ENCODE measurements around the gene NPBWR2.

The NPBWR2 gene

DNA sequence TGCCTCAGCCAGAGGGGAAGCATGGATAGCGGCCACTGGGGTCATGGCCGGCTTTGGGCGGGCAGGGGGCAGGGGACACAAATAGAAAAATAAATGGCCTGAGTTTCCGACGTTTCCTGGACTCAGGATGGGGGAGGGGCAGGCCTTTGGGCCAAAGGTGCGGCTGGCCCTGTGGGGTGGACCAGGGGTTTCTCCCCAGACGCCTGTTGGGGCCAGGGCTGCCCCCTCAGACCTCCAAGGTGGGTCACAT lies 50.8 kb downstream of the NPBWR2 start:
- Histone ChIP-seq H3K9me3 (ENCODE audit: low read length) (no peaks in the 10 kb centered on the region), H3K79me2 (ENCODE audit: insufficient read depth, low read length) (no peaks in the 10 kb centered on the region), H3K9ac (ENCODE audit: low read length) (no peak overlapping the region), H3K4me3 (ENCODE audit: low read depth, low read length, poor library complexity, severe bottlenecking) (no peak overlapping the region), H4K20me1 (ENCODE audit: insufficient read depth, low read length) (no peaks in the 10 kb centered on the region), H3K9me2 (ENCODE audit: low read depth, low read length) (no peaks in the 10 kb centered on the region), H3K4me1 (ENCODE audit: insufficient read depth, low read length, severe bottlenecking) (peaks cover 15% of the 10 kb centered on the region), H2AFZ (ENCODE audit: low read length) (no peak overlapping the region), H3K4me2 (ENCODE audit: low read length) (no peak overlapping the region), H3K27ac (ENCODE audit: low read depth, low read length, poor library complexity, severe bottlenecking) (no peak overlapping the region), H3K27me3 (ENCODE audit: insufficient read depth, low read length) (peaks cover 21% of the 10 kb centered on the region), H3F3A (ENCODE audit: insufficient read depth, low read length) (no peaks in the 10 kb centered on the region), H3K36me3 (ENCODE audit: insufficient read depth, low read length) (no peaks in the 10 kb centered on the region)
- TF ChIP-seq CTCF (IDR thresholded peaks at IDR 0.05; ENCODE audit: low read length) (no peak), EZH2 (IDR thresholded peaks at IDR 0.05; ENCODE audit: borderline replicate concordance, low read length) (no peak)

DNA sequence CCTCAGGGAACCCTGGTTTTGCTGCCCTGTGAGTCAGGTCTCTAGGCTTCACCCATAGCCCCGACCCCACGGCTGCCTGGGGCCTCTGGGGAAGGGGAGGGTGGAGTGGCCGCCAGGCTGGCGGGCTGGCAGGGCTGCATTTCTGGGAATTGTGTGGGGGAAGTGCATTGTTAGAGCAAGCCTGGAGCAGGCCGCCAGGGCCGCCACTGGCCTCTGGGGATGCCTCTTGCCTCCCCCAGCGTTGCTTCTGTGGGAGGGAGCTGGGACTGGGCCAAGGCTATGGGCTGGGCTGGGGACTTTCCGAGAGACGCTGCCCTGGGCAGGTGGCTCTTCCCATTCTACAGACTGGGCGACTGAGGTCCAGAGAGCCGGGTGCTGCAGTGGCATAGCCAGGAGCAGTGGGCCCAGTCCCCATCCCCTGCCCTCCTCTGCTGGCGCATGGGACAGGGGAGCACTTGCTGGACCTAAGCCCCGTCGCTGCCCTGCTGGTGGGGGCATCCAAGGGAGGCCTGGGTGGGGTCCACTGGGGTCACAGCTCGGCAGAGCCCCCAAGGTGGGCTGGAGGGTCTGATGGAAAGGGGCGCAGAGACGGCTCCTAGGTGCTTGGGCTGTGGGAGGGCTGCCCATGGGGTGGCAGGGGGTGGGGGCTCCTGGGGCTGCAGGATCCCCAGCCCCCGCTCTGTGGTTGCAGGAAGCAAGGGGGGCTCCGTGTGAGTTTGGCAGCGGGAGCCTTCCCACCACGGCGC lies 51.3 kb downstream of the NPBWR2 start:
- Histone ChIP-seq H3K9ac (ENCODE audit: low read length) (no peak overlapping the region), H3K79me2 (ENCODE audit: insufficient read depth, low read length) (no peaks in the 10 kb centered on the region), H3K27ac (ENCODE audit: low read depth, low read length, poor library complexity, severe bottlenecking) (no peak overlapping the region), H3K9me2 (ENCODE audit: low read depth, low read length) (no peaks in the 10 kb centered on the region), H3K9me3 (ENCODE audit: low read length) (no peaks in the 10 kb centered on the region), H3K4me2 (ENCODE audit: low read length) (no peak overlapping the region), H3K27me3 (ENCODE audit: insufficient read depth, low read length) (peaks cover 21% of the 10 kb centered on the region), H3K4me1 (ENCODE audit: insufficient read depth, low read length, severe bottlenecking) (peaks cover 15% of the 10 kb centered on the region), H3K36me3 (ENCODE audit: insufficient read depth, low read length) (no peaks in the 10 kb centered on the region), H3K4me3 (ENCODE audit: low read depth, low read length, poor library complexity, severe bottlenecking) (no peak overlapping the region), H4K20me1 (ENCODE audit: insufficient read depth, low read length) (no peaks in the 10 kb centered on the region), H2AFZ (ENCODE audit: low read length) (no peak overlapping the region), H3F3A (ENCODE audit: insufficient read depth, low read length) (no peaks in the 10 kb centered on the region)
- TF ChIP-seq CTCF (IDR thresholded peaks at IDR 0.05; ENCODE audit: low read length): no peak
- TF ChIP-seq EZH2 (IDR thresholded peaks at IDR 0.05; ENCODE audit: borderline replicate concordance, low read length): no peak

- Histone ChIP-seq H3F3A (ENCODE audit: insufficient read depth, low read length) (no peaks in the 10 kb centered on the region), H3K36me3 (ENCODE audit: insufficient read depth, low read length) (no peaks in the 10 kb centered on the region), H3K4me1 (ENCODE audit: insufficient read depth, low read length, severe bottlenecking) (peaks cover 15% of the 10 kb centered on the region), H4K20me1 (ENCODE audit: insufficient read depth, low read length) (no peaks in the 10 kb centered on the region), H3K27ac (ENCODE audit: low read depth, low read length, poor library complexity, severe bottlenecking) (no peak overlapping the region), H3K4me3 (ENCODE audit: low read depth, low read length, poor library complexity, severe bottlenecking) (no peak overlapping the region), H3K79me2 (ENCODE audit: insufficient read depth, low read length) (no peaks in the 10 kb centered on the region), H3K4me2 (ENCODE audit: low read length) (no peak overlapping the region), H3K9me3 (ENCODE audit: low read length) (no peaks in the 10 kb centered on the region), H3K9ac (ENCODE audit: low read length) (no peak overlapping the region), H3K27me3 (ENCODE audit: insufficient read depth, low read length) (peaks cover 21% of the 10 kb centered on the region), H2AFZ (ENCODE audit: low read length) (no peak overlapping the region), H3K9me2 (ENCODE audit: low read depth, low read length) (no peaks in the 10 kb centered on the region)
- TF ChIP-seq EZH2 (IDR thresholded peaks at IDR 0.05; ENCODE audit: borderline replicate concordance, low read length) (no peak), CTCF (IDR thresholded peaks at IDR 0.05; ENCODE audit: low read length) (no peak)
Measured at GRCh38 chr20:64055396-64055892, 51.9 kb downstream of the NPBWR2 start.
